ENCODE results near the gene C1QTNF8.

- TF ChIP-seq KLF16 (CRISPR knock-in tag; IDR thresholded peaks at IDR 0.05) (no peak; a peak in 1 of 4 replicates), ETV6 (CRISPR knock-in tag; conservative IDR thresholded peaks at IDR 0.05) (no peak), ZNF263 (CRISPR knock-in tag; IDR thresholded peaks at IDR 0.05) (no peak)
Observed at GRCh38 chr16:1082952-1083675, 12.9 kb downstream of the C1QTNF8 start.
